Natural killer cell (primary cell): Measurements from ENCODE around the gene PEX6. TPM values are rescaled to one million over a fixed set of nuclear protein-coding genes. Genes with fewer than 3 reads are reported as not detected.
"Not testable (repeated sequence)": the region's sequence is repeated elsewhere in the genome, so short reads cannot be mapped to it uniquely, and the experiment has no call there.

Source experiments
- ATAC-seq, 3 donors: fragments of 150-1000 bp in 2 of 3; fragments of 200-7000 bp in 1 of 3; cut with Tn5 transposase; 1 replicate in 1 of 3; 2 replicates in 2 of 3; pipeline ENCODE4 v1.10.0; 2021; ENCODE audit warnings: mild to moderate bottlenecking in 2 of 3, moderate library complexity in 2 of 3
- DNase-seq, 2 donors: peaks; one replicate each; pipeline versions ENCODE4 v3.0.0 to v3.0.0-alpha.2; 2013 to 2021; ENCODE audit warnings: mixed read lengths in 1 of 2
- H3K27ac ChIP-seq: one replicate; pipeline ENCODE4 v1.5.1; 2013; ENCODE audit warnings: mild to moderate bottlenecking, low read length
- H3K27me3 ChIP-seq: one replicate; pipeline ENCODE4 v1.6.1; 2013; ENCODE audit warnings: low read length; ENCODE audit not compliant: control insufficient read depth, insufficient read depth
- H3K36me3 ChIP-seq: one replicate; pipeline ENCODE4 v1.6.1; 2013; ENCODE audit warnings: low read length; ENCODE audit not compliant: control insufficient read depth, insufficient read depth
- H3K4me1 ChIP-seq: one replicate; pipeline ENCODE4 v1.6.1; 2013; ENCODE audit warnings: low read length; ENCODE audit not compliant: control insufficient read depth, insufficient read depth
- H3K4me3 ChIP-seq: one replicate; pipeline ENCODE4 v1.5.1; 2013; ENCODE audit warnings: low read length
- H3K9me3 ChIP-seq: one replicate; pipeline ENCODE4 v1.6.1; 2013; ENCODE audit warnings: low read length; ENCODE audit not compliant: control insufficient read depth, insufficient read depth
- H3K27ac Mint-ChIP-seq, 2 donors: one replicate each; pipeline ENCODE4 v1.8.0; 2022; ENCODE audit warnings: mild to moderate bottlenecking in 2 of 2, mixed read lengths in 2 of 2, moderate library complexity in 1 of 2
- H3K27me3 Mint-ChIP-seq, 2 donors: one replicate each; pipeline ENCODE4 v1.8.0; 2022; ENCODE audit warnings: low read depth in 2 of 2, mixed read lengths in 2 of 2
- H3K36me3 Mint-ChIP-seq: one replicate; pipeline ENCODE4 v1.8.0; 2022; ENCODE audit warnings: mixed read lengths
- H3K4me1 Mint-ChIP-seq, 2 donors: one replicate each; pipeline ENCODE4 v1.8.0; 2022; ENCODE audit warnings: mixed read lengths in 2 of 2
- H3K4me3 Mint-ChIP-seq: one replicate; pipeline ENCODE4 v1.8.0; 2022; ENCODE audit warnings: mild to moderate bottlenecking, moderate library complexity, mixed read lengths
- H3K9me3 Mint-ChIP-seq, 2 donors: one replicate each; pipeline ENCODE4 v1.8.0; 2022; ENCODE audit warnings: mixed read lengths in 2 of 2
- WGBS: methylation state at CpG from one replicate; pipeline ENCODE4 v1.1.7; 2013; ENCODE audit warnings: missing lambda C conversion rate; ENCODE audit not compliant: insufficient coverage; 5-methylcytosine and 5-hydroxymethylcytosine counted together
- intact Hi-C: fragments of 100-400 bp; cut with micrococcal nuclease; formaldehyde crosslinking; loops from one replicate; pipeline ENCODE4 v1.14.2; 2022
- total RNA-seq, 4 donors: library from RNA; stranded (reverse); fragments of 120-200 nt in 1 of 4; gene quantifications; one replicate each; pipeline versions ENCODE4 v1.2.3 to v1.2.4, GENCODE V29; 2013 to 2022
- TF ChIP-seq, protein P1 (sequence below): fragments of 200-600 bp; IDR thresholded peaks from one replicate; pipeline ENCODE4 v1.8.0; 2022; ENCODE audit warnings: antibody characterized with exemption

Gene PEX6
- total RNA-seq, 3 donors from 2014 or later (not counting 1 experiment from before 2014, with no cell fraction given): 8.2 to 13.6 (median 9.9) TPM

DNA sequence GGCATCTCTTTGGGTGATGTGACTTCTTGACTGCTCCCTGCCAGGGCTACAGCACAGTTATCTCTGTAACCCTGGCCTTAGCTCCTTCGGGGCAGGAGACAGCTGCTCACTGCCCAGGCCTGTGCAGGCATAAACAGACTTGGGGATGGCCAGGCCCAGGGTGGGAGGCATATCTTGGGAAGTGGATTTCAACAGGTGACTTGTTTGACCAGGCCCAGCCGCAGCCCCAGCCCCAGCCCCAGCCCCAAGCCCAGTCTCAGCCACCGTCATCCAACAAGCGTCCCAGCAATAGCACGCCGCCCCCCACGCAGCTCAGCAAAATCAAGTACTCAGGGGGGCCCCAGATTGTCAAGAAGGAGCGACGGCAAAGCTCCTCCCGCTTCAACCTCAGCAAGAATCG, 27.3 kb upstream of the PEX6 start:
- H3K4me3 Mint-ChIP-seq: no peak overlapping the region
- no peak for DNase-seq
- Histone ChIP-seq H3K27me3 (no peaks in the 10 kb centered on the region), H3K27ac (no peak overlapping the region), H3K4me1 (no peaks in the 10 kb centered on the region), H3K9me3 (no peaks in the 10 kb centered on the region), H3K36me3 (peaks cover 48% of the 10 kb centered on the region), H3K4me3 (no peak overlapping the region)
- WGBS: 96% methylated on average over 11 of the region's 11 CpGs
- no peaks in the 10 kb centered on the region for H3K27me3 Mint-ChIP-seq
- H3K4me1 Mint-ChIP-seq: peaks cover 0 to 5% of the 10 kb centered on the region in 2 donors
- no peak for ATAC-seq
- no peaks in the 10 kb centered on the region for H3K36me3 Mint-ChIP-seq
- intact Hi-C loops: no loop called here
- H3K27ac Mint-ChIP-seq: no peak overlapping the region
- TF ChIP-seq, protein P1, sequence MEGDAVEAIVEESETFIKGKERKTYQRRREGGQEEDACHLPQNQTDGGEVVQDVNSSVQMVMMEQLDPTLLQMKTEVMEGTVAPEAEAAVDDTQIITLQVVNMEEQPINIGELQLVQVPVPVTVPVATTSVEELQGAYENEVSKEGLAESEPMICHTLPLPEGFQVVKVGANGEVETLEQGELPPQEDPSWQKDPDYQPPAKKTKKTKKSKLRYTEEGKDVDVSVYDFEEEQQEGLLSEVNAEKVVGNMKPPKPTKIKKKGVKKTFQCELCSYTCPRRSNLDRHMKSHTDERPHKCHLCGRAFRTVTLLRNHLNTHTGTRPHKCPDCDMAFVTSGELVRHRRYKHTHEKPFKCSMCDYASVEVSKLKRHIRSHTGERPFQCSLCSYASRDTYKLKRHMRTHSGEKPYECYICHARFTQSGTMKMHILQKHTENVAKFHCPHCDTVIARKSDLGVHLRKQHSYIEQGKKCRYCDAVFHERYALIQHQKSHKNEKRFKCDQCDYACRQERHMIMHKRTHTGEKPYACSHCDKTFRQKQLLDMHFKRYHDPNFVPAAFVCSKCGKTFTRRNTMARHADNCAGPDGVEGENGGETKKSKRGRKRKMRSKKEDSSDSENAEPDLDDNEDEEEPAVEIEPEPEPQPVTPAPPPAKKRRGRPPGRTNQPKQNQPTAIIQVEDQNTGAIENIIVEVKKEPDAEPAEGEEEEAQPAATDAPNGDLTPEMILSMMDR: no peak
- no peaks in the 10 kb centered on the region for H3K9me3 Mint-ChIP-seq

DNA sequence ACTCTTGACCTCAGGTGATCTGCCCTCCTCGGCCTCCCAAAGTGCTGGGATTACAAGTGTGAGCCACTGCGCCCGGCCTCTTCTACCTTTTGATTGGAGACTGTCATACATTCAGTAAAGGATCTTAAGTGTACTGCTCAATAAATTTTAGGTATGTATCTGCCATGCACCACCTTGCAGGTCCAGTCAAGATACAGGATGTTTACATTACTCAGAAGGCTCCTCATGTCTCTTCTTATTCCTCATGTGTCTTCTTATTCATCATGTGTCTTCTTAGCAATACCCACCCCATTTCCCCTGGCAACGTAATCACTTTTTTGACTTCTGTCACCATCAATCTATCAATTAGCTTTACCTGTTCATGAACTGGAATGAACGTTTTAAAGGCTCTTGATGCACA, 26.9 kb upstream of the PEX6 start:
- no peak overlapping the region for H3K27ac Mint-ChIP-seq
- H3K4me3 ChIP-seq: no peak overlapping the region
- TF ChIP-seq, protein P1: no peak
- no peak overlapping the region for H3K4me3 Mint-ChIP-seq
- peaks cover 0 to 6% of the 10 kb centered on the region in 2 donors for H3K4me1 Mint-ChIP-seq
- ATAC-seq: no peak
- peaks cover 46% of the 10 kb centered on the region for H3K36me3 ChIP-seq
- 96% methylated on average over 5 of the region's 5 CpGs for WGBS
- H3K9me3 Mint-ChIP-seq: no peaks in the 10 kb centered on the region
- H3K9me3 ChIP-seq: no peaks in the 10 kb centered on the region
- no peaks in the 10 kb centered on the region for H3K36me3 Mint-ChIP-seq
- intact Hi-C loops: no loop called here
- H3K27me3 Mint-ChIP-seq: no peaks in the 10 kb centered on the region
- no peaks in the 10 kb centered on the region for H3K27me3 ChIP-seq
- no peaks in the 10 kb centered on the region for H3K4me1 ChIP-seq
- H3K27ac ChIP-seq: no peak overlapping the region
- DNase-seq: no peak

DNA sequence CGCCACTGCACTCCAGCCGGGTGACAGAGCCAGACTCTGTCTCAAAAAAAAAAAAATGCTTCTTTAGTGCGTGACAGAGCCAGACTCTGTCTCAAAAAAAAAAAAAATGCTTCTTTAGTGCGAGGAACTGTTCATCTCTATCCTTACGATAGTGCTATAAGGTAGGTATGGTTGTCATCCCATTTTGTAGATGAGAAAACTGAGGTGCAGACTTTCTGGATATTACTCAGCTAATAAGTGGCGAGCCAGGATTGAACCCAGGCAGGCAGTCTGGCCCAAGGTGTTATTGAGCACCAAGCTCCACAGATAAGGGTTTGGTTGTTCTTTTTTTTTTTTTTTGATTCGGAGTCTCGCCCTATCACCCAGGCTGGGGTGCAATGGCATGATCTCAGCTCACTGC, 22.9 kb upstream of the PEX6 start:
- Histone ChIP-seq H3K4me3 (no peak overlapping the region), H3K27ac (no peak overlapping the region), H3K9me3 (no peaks in the 10 kb centered on the region), H3K27me3 (no peaks in the 10 kb centered on the region), H3K36me3 (peaks cover 11% of the 10 kb centered on the region), H3K4me1 (no peaks in the 10 kb centered on the region)
- Mint-ChIP-seq H3K27me3 (no peaks in the 10 kb centered on the region), H3K27ac (no peak overlapping the region), H3K9me3 (no peaks in the 10 kb centered on the region), H3K4me1 (peaks cover 0 to 11% of the 10 kb centered on the region in 2 donors), H3K36me3 (no peaks in the 10 kb centered on the region), H3K4me3 (no peak overlapping the region)
- intact Hi-C loops: no loop called here
- ATAC-seq (no peak), DNase-seq (no peak)
- TF ChIP-seq, protein P1: no peak
- 95% methylated on average over 7 of the region's 8 CpGs for WGBS

DNA sequence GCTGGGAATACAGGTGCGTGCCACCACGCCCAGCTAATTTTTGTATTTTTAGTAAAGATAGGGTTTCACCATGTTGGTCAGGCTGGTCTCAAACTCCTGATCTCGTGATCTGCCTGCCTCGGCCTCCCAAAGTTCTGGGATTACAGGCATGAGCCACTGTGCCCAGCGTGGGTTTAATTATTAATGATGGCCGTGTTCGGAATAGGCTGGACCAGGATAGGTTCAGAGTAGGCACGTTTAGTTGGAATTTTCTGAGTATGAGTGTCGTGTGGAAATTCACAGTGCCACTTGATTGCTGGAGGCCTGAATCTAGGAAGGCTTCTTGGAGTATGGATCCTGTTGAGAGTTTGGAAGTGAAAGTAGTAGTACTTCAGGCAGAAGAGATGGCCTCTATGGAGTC, 19.2 kb upstream of the PEX6 start:
- H3K27ac ChIP-seq, H3K9me3 Mint-ChIP-seq, H3K36me3 ChIP-seq, H3K36me3 Mint-ChIP-seq, H3K4me1 ChIP-seq, H3K27ac Mint-ChIP-seq, H3K27me3 Mint-ChIP-seq, ATAC-seq, H3K4me3 ChIP-seq, H3K27me3 ChIP-seq, H3K4me3 Mint-ChIP-seq, intact Hi-C loops, DNase-seq, H3K9me3 ChIP-seq: not testable (repeated sequence)
- H3K4me1 Mint-ChIP-seq: peaks cover 0 to 11% of the 10 kb centered on the region in 2 donors
- WGBS: 94% methylated on average over 9 of the region's 9 CpGs
